ENCODE measurements around the gene AGMO.

The AGMO gene

GRCh38 chr7:15389073-15389472 lies 172.7 kb downstream of the AGMO start:
- no peak for FAIRE-seq

DNA sequence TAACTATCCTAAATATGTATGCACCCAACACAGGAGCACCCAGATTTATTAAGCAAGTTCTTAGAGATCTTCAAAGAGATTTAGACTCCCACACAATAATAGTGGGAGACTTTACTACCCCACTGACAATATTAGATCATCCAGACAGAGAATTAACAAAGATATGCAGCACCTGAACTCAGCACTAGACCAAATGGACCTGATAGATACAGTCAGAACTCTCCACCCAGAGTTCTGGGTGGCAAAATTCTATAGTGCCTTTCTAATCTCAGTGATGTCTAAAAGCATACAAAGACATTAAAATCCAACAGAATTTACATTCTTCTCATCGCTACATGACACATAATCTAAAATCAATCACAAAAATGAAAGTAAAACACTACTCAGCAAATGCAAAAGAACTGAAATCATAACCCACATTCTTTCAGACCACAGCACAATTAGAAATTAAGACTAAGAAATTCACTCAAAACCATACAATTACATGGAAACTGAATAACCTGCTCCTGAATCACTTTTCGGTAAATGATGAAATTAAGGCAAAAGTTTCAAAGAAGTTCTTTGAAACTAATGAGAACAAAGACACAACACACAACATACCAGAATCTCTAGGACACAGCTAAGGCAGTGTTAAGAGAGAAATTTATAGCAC lies 183.2 kb downstream of the AGMO start:
- no peak for FAIRE-seq

DNA sequence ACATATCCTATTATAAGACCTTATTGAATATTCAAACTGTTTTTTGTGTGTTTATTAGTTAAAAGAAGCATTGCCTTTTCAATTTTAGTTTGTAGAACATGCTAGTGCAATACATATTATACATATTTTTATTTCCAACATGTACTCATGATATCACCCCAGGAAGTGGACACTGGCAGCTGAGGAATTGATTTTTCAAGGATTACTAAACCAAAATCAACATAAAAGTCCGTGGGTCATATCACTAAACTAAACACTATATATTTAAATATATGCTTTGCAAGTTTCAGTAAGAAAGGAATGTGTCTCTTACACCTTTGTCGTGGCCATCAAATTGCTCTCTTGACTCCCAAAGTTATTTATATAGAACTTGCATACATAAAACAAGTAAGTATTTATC lies 185.2 kb downstream of the AGMO start:
- FAIRE-seq: no peak

GRCh38 chr7:15370441-15370840 lies 191.4 kb downstream of the AGMO start:
- FAIRE-seq: no peak

DNA sequence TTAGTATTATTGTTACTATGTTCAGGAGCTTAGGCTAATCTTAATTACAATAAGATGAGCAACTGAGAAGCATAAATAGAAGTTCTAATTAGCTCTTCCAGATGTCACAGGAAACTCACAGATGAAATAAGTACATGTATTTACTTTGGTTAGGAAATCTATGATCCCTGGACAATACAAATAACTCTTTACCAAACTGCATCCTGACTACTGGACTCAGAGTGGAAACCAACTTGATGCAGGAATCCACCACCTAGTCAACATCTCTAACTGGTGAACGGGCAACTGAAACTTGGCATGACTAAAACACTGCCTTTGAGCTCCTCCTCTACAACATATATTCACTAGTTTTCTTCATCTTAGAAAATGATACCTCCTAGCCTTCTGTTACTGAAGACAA lies 193.2 kb downstream of the AGMO start:
- no peak for FAIRE-seq

GRCh38 chr7:15367897-15368296 lies 193.9 kb downstream of the AGMO start:
- FAIRE-seq: no peak

DNA sequence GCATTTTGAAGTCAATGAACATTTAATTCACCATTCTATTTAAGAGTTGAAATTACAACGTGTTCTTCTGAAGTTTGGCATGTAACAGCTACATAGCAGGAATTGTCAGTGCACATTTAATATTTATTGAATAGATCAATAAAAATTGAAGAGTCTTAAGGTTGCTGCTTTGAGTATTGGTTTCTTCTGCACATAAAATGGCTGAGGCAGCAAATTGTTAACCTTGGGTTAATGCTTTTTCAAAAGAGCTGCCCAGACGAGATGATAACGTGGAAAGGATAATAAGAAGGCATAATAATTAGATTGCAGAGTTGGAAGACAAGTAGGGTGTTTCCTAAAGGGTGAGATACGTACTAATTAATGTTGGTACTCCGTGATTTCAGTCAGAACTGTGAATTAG lies 203.7 kb downstream of the AGMO start:
- no peak for FAIRE-seq

DNA sequence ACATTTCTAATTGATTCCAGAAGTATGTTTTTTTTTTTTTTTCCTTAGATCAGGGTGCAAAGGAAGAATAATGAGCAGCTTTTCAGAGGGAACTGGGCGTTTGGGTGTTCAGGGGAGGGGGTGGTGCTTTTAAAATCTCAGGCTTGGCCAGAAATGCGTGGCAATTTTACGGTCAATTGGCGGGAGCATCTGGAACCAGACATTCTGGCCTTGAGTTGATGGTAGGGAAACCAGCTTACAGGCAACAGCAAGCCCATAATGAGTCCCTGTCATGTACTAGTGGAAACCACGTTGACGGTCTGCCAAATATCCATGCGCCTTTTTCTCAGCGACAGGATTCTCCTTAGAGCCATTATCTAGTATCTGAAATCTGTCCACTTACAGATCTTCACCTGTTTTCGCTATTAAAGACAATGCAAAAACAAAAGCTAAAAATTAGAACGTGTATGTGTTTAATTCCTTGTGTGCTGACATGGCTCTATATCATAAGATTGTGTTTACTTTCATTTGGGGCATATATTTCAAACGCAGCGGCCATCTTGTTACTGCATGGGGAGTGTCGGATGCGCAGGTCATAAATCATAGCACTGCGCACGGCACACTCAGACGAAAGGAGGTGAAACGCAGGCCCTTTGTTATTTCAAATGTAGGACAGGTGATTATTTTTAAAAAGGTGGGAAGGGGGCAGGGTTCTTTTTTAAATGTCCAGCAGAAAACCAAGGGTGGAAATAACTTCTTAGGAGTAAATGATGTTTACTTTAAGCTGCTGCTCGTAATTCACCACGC lies 209.2 kb downstream of the AGMO start:
- FAIRE-seq: no peak

DNA sequence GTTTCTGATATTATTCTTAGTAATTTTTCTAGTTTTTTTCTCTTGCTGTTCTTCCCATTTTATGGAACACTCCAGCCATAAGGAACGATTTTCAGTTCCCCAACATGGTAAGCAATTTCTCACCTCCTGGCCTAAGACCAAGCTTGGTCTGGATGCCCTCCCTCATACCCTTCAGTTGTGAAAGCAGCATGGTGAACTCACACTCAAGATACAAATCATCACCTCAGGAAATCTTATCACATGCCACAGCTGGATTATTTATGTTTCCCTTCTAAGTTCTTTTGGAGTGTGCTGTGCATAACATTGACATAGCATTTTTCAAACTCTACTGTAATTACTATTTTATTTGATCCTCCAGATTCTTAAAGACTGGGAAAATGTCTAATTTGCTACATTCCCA lies 216.6 kb downstream of the AGMO start:
- FAIRE-seq: no peak

DNA sequence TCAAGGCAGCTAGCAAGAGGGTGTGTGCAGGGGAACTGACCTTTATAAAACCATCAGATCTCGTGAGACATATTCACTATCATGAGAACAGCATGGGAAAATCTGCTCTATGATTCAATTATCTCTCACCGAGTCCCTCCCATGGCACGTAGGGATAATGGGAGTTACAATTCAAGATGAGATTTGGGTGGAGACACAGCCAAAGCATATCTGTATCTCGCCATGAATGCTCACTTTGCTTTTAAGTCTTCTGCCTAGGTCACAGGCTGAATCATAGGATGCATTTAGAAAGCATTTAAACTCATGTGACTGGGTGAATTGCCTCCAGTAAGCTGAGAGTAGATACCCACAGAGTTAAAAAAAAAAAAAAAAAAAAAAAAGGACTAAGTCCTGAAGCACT lies 220.0 kb downstream of the AGMO start:
- FAIRE-seq: no peak

- no peak for FAIRE-seq
Measured at GRCh38 chr7:15336146-15336545, 225.7 kb downstream of the AGMO start.

- FAIRE-seq: no peak
Measured at GRCh38 chr7:15335390-15335789, 226.4 kb downstream of the AGMO start.

- no peak for FAIRE-seq
Measured at GRCh38 chr7:15334536-15335263, 227.1 kb downstream of the AGMO start.

DNA sequence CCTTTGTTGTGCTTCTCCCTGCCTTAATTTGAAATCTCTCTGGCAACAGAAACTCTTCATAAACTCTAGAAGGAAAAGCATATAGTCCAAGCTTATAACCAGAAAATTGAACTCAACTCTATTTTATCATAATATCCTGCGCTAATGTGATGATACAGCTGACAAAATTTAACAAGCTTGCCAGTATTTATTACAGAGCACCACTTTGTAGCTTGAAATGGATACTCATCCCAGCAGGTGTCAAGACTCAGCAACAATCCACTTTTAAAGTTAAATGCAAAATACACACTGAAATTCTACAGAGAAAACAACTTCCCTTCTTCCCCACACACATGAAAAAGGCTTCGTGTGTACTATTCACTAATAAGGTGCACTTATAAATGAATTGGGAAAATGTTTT lies 228.9 kb downstream of the AGMO start:
- FAIRE-seq: no peak

GRCh38 chr7:15330943-15331342 lies 230.9 kb downstream of the AGMO start:
- FAIRE-seq: no peak

DNA sequence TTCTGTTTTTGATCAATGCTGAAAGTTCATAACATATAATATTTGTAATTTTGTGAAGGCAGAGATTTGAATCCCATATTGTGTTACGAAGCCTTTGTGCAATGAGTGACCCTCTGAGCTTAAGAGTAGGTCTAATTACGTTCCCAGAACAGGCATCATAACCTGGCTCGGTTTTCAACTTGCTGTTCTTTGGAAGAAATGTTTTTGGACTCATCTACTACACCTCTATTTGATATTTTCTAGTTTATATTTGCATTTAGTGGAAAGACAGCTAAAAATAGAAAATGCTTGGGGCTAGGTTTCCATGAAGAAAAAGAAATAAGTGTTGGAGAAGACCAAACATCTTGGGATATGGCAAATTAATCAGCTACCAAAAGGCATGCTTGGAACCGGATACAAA lies 234.8 kb downstream of the AGMO start:
- FAIRE-seq: no peak

- FAIRE-seq: no peak
Measured at GRCh38 chr7:15326044-15326644, 235.7 kb downstream of the AGMO start.

- no peak for FAIRE-seq
Measured at GRCh38 chr7:15323550-15323949, 238.3 kb downstream of the AGMO start.

DNA sequence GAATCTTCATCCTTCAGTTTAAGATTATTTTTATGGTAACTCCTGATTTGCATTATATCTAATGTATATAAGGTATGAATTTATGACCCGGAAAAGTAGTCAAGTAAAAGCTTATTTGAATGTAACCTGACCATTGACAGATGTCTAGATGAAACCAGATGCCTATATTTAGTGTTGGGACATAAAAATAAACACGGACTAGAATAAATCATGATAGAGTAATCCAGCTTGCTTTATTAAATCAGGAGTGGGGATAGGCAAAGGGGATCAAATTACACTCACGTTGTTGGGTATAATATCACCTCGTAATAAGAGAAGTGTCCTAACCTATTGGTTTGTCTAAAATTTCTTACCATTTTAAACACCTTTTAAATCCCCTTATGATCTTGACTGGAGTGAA lies 244.6 kb downstream of the AGMO start:
- FAIRE-seq: no peak

GRCh38 chr7:15315678-15316077 lies 246.1 kb downstream of the AGMO start:
- FAIRE-seq: no peak

GRCh38 chr7:15314922-15315321 lies 246.9 kb downstream of the AGMO start:
- FAIRE-seq: no peak

- FAIRE-seq: no peak
Measured at GRCh38 chr7:15313361-15313760, 248.5 kb downstream of the AGMO start.

- no peak for FAIRE-seq
Measured at GRCh38 chr7:15309872-15310271, 251.9 kb downstream of the AGMO start.

GRCh38 chr7:15308821-15309220 lies 253.0 kb downstream of the AGMO start:
- no peak for FAIRE-seq

All from TTC549 (cell line).